ENCODE data around the gene AOPEP.

The AOPEP gene

GRCh38 chr9:94993160-94993820 lies 266.8 kb downstream of the AOPEP start:
- DNase-seq (ENCODE audit: low read depth, low spot score), result no peak

DNA sequence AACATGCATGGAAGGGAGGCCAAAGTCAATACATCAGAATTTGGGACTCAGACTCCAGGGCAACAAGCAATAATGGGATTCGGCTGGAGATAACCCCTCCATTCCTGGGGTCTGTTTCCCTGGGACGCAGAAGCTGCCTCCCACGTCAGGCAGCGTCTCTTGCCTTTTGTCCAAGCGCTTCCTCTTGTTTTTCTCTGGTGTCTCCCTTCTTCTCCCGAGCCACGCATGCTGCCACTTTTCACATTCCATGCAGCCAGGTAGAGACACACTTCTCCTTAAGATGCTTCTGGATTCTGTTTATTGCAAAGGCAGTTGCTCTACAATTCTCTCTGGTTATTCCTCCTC lies 267.3 kb downstream of the AOPEP start:
- DNase-seq (ENCODE audit: low read depth, low spot score), result no peak

- no peak for DNase-seq (ENCODE audit: low read depth, low spot score)
Measured at GRCh38 chr9:94995048-94995693, 268.7 kb downstream of the AOPEP start.

DNA sequence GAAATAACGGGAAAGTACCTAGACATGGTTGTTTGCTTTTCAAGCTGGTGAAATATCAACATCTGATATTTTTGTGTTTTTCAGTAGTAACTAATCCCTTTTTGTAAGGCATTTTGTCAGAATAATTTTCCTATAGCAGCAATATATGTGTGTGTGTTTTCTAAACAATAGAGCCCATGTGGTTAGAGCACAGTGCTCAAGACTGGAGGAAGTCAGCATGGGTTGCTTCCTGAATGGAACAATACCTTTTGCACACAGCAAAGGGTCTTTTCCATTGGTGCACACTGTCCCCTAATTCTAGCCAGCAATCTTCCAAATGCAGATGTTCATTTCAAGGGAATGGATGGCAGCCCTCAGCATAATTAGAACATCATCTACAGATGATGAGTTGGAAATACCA lies 270.1 kb downstream of the AOPEP start:
- no peak for DNase-seq (ENCODE audit: low read depth, low spot score)

GRCh38 chr9:94997727-94998126 lies 271.2 kb downstream of the AOPEP start:
- DNase-seq (ENCODE audit: low read depth, low spot score), result no peak

DNA sequence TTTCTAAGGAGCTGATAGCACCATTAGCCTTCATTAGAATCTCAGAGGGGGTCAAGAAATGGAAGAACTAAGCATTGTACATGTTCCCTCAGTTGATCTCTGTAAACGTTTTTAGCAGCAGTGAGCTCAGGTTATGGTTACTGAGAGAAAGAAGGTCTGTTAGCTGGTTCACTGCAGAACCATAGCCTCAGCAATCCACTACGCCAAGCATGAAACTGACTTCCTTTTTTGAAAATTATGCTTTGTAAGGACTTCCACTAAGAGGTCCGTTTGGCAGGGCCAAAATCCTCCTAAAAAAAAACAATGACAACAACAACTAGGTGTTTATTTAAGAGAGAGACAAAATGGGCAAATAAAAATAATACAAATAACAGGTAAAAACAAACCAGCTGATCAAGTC lies 273.3 kb downstream of the AOPEP start:
- no peak for DNase-seq (ENCODE audit: low read depth, low spot score)

DNA sequence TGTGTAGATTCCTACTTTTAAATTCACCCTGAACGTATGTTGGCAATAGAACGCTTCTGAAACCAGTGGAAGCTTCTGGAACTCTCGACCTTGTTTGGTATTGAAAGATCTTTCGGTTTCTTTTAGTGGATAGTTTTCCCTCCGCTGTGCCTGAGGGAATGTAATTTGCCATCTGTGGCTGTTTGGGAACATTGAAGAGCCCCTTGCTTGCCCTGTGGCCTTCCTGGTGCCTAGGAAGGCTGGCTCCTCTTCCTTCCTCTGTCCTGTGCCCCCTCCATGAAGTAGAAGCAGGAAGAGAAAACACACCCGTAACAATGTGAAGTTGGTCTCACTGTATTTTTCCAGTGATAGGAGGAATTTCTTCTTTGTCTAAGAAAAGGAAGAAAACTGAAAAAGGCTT lies 274.3 kb downstream of the AOPEP start:
- no peak for DNase-seq (ENCODE audit: low read depth, low spot score)

GRCh38 chr9:95001720-95002119 lies 275.2 kb downstream of the AOPEP start:
- DNase-seq (ENCODE audit: low read depth, low spot score), result no peak

DNA sequence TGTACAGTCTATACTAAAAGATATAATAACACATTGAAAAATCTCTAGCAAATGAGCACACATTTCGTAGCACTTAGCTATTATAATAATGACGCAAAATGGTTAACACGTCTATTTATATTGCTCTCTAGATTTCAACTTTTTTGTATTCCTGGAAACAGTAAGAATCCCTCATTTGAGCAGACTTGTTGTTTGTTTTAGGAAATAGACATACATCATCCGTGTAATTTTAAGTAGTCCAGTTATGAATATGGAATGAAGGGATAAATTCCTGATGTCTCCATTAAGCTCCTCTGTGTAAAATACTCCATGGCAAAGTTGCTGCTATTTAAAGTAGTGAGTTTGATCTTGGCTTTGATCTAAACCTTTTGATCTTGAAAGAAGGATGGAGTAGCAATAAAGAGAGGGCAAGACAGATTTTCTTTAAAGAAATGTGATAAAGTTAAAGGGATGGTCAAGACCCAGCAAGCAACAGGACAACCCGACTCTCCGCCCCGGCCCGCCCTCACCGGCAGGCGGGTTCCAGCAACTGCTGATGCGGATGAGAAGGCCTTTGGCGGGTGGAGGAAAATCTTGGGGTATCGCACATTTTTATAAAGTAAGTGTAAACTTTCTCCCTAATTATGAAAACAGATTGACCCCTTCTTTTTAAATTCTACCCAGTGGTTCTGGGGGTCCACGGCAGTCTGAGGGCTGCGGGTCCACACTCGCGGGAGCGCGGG lies 277.4 kb downstream of the AOPEP start:
- no peak for DNase-seq (ENCODE audit: low read depth, low spot score)

- DNase-seq (ENCODE audit: low read depth, low spot score), result no peak
Measured at GRCh38 chr9:95004411-95005277, 278.1 kb downstream of the AOPEP start.

- no peak for DNase-seq (ENCODE audit: low read depth, low spot score)
Measured at GRCh38 chr9:95005278-95006143, 279.0 kb downstream of the AOPEP start.

DNA sequence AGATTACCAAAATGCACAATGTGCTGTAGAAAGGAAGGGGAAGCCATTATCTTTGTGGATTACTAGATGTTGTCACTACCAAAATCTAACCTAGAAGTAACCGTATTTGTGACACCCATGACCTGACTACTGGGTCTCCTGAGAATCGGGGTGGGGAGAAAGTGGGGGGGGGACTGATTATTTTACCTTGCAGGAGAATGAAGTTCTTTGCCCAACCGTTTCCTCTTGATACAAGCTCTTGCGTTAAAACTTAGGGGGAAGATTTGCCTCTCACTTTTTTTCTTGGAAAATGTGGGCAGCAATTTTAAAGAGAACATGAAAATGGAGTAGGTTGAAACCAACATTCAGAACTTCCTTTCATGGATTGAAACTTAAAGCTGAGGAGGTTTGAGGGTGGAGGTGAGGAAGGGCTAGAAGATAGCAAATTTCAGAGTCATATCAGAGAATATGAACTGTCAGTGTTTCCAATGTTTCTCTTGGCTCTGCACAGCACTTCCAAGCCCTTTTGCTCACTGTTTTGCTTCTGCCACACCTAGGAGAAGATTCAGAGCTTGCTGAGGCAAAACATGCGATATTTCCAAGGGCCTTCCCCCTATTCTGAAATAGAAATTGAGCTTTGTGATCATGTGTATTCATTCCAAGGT lies 280.8 kb downstream of the AOPEP start:
- no peak for DNase-seq (ENCODE audit: low read depth, low spot score)

GRCh38 chr9:95008151-95008771 lies 281.8 kb downstream of the AOPEP start:
- DNase-seq (ENCODE audit: low read depth, low spot score), result no peak

DNA sequence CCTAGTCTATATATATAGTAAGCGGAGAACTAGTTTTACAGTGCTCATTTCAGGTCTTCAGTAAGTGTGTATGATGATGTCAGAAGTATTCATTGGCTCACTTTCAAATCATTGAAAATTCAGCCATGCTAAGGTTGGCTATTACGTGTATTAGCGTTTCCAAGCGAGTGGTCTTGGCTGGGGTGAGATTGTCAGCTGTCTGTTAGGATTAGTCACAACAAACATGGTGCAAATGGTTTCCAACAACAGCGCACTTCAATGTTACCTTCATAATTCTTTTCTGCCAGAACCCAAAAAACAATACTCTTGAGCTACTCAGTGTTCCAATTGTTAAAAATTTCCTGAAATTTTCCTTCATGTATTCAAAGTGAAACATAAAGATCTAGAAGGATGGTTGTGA lies 283.0 kb downstream of the AOPEP start:
- DNase-seq (ENCODE audit: low read depth, low spot score), result no peak

- DNase-seq (ENCODE audit: low read depth, low spot score), result no peak
Measured at GRCh38 chr9:95010431-95010838, 283.9 kb downstream of the AOPEP start.

DNA sequence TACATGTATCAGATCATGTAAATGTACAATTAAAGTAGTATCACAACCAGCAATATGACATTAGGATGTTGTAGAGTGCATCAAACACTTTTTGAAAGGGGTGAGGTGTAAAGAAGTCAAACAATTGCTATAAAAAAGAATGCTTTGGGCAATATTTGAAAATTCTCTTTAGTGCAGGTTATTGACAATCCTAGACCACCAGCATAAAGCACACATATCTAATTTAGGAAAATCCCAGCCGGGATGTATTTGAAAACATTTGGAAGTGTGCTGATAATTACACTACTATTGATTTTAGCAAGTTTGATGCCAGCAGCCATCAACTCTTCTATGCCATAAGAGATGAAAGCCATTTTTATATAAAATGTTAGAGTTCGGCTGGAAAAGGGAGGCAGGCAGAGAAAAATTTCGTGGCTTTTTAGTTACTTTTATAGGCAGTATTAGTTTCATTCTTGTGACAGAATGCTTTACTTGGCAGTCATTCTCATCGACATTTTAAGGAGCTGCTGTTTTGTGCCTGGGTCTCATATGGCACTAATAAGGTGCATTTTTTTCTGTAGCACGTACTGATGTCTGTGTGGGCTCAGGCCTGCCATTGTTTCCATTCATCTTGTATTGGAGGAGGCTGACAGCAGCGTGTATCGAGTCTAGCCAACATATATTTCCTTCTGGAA lies 285.7 kb downstream of the AOPEP start:
- DNase-seq (ENCODE audit: low read depth, low spot score), result no peak

GRCh38 chr9:95012902-95013301 lies 286.4 kb downstream of the AOPEP start:
- no peak for DNase-seq (ENCODE audit: low read depth, low spot score)

GRCh38 chr9:95014917-95015316 lies 288.4 kb downstream of the AOPEP start:
- no peak for DNase-seq (ENCODE audit: low read depth, low spot score)

- no peak for DNase-seq (ENCODE audit: low read depth, low spot score)
Measured at GRCh38 chr9:95015569-95015968, 289.1 kb downstream of the AOPEP start.

DNA sequence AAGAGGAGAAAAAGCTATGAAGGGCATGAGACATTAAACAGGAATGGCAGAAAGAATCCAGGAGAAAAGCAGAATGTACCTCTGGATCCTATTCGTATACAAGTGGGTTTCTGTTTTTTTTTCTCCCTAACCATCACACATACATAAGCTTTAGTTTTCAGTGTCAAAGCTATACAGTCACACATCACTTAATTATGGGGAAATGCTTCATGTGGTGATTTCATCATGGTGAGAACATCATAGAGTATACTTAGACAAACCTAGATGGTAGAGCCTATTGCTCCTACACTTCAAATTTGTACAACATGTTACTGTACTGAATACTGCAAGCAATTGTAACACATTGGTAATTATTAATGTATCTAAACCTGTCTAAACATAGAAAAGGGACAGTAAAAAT lies 290.6 kb downstream of the AOPEP start:
- no peak for DNase-seq (ENCODE audit: low read depth, low spot score)

Data from activated naive CD8-positive, alpha-beta T cell treated with anti-CD3 and anti-CD28 coated beads, Interleukin-2, amount 50 U/mL, for 16 hours (primary cell).